ENCODE measurements around the gene ZNHIT6.

GRCh38 chr1:85638412-85638811 lies 69.8 kb downstream of the ZNHIT6 start:
- no peak for TF ChIP-seq EZH2 (IDR thresholded peaks at IDR 0.05; ENCODE audit: insufficient read depth, low read length)
- no peak for TF ChIP-seq CTCF (IDR thresholded peaks at IDR 0.05; ENCODE audit: insufficient read depth, low read depth, low read length)

Measured in astrocyte (in vitro differentiated cells and primary cell).